GM21360 (cell line): ENCODE results near the gene PTPRM.
"Not testable (repeated sequence)": the region's sequence is repeated elsewhere in the genome, so short reads cannot be mapped to it uniquely, and the experiment has no call there.

Experiments
- ATAC-seq: cut with Tn5 transposase; IDR thresholded peaks from one replicate; pipeline ENCODE4 v1.9.1; 2021; ENCODE audit warnings: mild to moderate bottlenecking, moderate library complexity; ENCODE audit not compliant: unreplicated experiment

Gene PTPRM

GRCh38 chr18:7721532-7721931 lies 154.4 kb downstream of the PTPRM start:
- ATAC-seq = no peak

- no peak for ATAC-seq
Observed at GRCh38 chr18:7722955-7723354, 155.8 kb downstream of the PTPRM start.

- no peak for ATAC-seq
Observed at GRCh38 chr18:7723558-7723957, 156.4 kb downstream of the PTPRM start.

GRCh38 chr18:7725473-7725872 lies 158.4 kb downstream of the PTPRM start:
- no peak for ATAC-seq

GRCh38 chr18:7725897-7726296 lies 158.8 kb downstream of the PTPRM start:
- no peak for ATAC-seq

GRCh38 chr18:7726522-7726921 lies 159.4 kb downstream of the PTPRM start:
- no peak for ATAC-seq

GRCh38 chr18:7727361-7728076 lies 160.4 kb downstream of the PTPRM start:
- ATAC-seq = no peak

- ATAC-seq = no peak
Observed at GRCh38 chr18:7728297-7728696, 161.2 kb downstream of the PTPRM start.

- no peak for ATAC-seq
Observed at GRCh38 chr18:7729868-7730267, 162.8 kb downstream of the PTPRM start.

GRCh38 chr18:7730682-7731081 lies 163.6 kb downstream of the PTPRM start:
- ATAC-seq = no peak

- ATAC-seq = no peak
Observed at GRCh38 chr18:7733642-7734041, 166.5 kb downstream of the PTPRM start.

- ATAC-seq = no peak
Observed at GRCh38 chr18:7735196-7735595, 168.1 kb downstream of the PTPRM start.

- ATAC-seq = no peak
Observed at GRCh38 chr18:7735626-7736175, 168.6 kb downstream of the PTPRM start.

GRCh38 chr18:7736526-7736925 lies 169.4 kb downstream of the PTPRM start:
- ATAC-seq = not testable (repeated sequence)

- ATAC-seq = no peak
Observed at GRCh38 chr18:7737550-7737949, 170.4 kb downstream of the PTPRM start.

- ATAC-seq = no peak
Observed at GRCh38 chr18:7740821-7741220, 173.7 kb downstream of the PTPRM start.

GRCh38 chr18:7741640-7742039 lies 174.5 kb downstream of the PTPRM start:
- no peak for ATAC-seq

- ATAC-seq = no peak
Observed at GRCh38 chr18:7742224-7742623, 175.1 kb downstream of the PTPRM start.

GRCh38 chr18:7743256-7743655 lies 176.1 kb downstream of the PTPRM start:
- no peak for ATAC-seq

GRCh38 chr18:7746106-7746505 lies 179.0 kb downstream of the PTPRM start:
- no peak for ATAC-seq

- ATAC-seq = no peak
Observed at GRCh38 chr18:7748251-7749007, 181.3 kb downstream of the PTPRM start.

GRCh38 chr18:7749008-7749405 lies 181.9 kb downstream of the PTPRM start:
- no peak for ATAC-seq
